Measurements from ENCODE around the gene APPBP2. TPM values are rescaled to one million over a fixed set of nuclear protein-coding genes. Genes with fewer than 3 reads are reported as not detected.

APPBP2 gene
- total and polyA plus RNA-seq, 2 of the 8 experiments (the other 6 are each of a cell fraction or from before 2014, with no cell fraction given), result 3.3 to 18.0 TPM

DNA sequence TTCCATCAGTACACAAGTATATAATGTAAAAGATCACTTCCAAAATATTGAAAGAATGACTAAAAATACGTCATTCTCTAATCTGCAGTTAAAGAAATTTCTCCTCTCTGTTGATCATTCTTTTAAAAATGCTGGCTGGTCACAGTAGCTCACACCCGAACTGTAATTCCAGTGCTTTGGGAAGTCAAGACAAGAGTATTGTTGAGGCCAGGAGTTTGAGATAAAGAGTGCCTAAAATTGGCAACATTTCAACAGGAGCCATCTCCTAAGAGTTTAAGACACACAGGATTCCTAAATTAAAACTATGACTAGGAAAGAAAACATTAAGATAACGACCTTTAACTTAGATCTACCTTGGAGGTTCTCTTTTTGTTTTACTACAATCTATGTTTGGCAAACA lies 129.6 kb downstream of the APPBP2 start:
- no peak for FAIRE-seq
- no peak overlapping the region for H3K27ac ChIP-seq (ENCODE audit: low read depth, low read length)
- no peak overlapping the region for H3K23ac ChIP-seq (ENCODE audit: insufficient read length)
- H2BK12ac ChIP-seq (ENCODE audit: low read depth, low read length), result no peak overlapping the region
- no peak overlapping the region for H3K9ac ChIP-seq (replicated peaks in 1 of 4; ENCODE audit: extremely low read depth in 1 of 4, low read depth in 3 of 4, low read length in 3 of 4)
- H2AK5ac ChIP-seq (ENCODE audit: low read depth, low read length), result no peak overlapping the region
- peaks cover 0 to 2% of the 10 kb centered on the region in 2 experiments; a peak in 2 of 4 replicates for H3K79me2 ChIP-seq (ENCODE audit: control insufficient read depth in 1 of 2, insufficient read depth in 2 of 2, low read length in 2 of 2)
- no peak overlapping the region for H4K5ac ChIP-seq (ENCODE audit: insufficient read length, low read depth, low read length)
- H4K20me1 ChIP-seq (replicated peaks in 1 of 2; ENCODE audit: control insufficient read depth in 1 of 2, insufficient read depth in 2 of 2, low read length in 2 of 2), result no peaks in the 10 kb centered on the region
- H3K23me2 ChIP-seq (ENCODE audit: low read depth, low read length), result peaks cover 6% of the 10 kb centered on the region; the same call in 1 of the 2 replicates
- DNase-seq (ENCODE audit: low read depth in 1 of 2, low spot score in 2 of 2), result no peak
- no peaks in the 10 kb centered on the region for H3K27me3 ChIP-seq (replicated peaks in 1 of 4; ENCODE audit: control insufficient read depth in 3 of 4, extremely low read depth in 1 of 4, insufficient read depth in 3 of 4, low read length in 3 of 4)
- H2BK120ac ChIP-seq (replicated peaks; ENCODE audit: low read depth, low read length), result no peak overlapping the region
- H2BK15ac ChIP-seq (ENCODE audit: low read length), result no peak overlapping the region
- POLR2A ChIA-PET (ENCODE audit: partially characterized antibody), result interaction anchor here (2.7 kb wide), 1 partner anchor 12 kb away, joined by 8 read pairs; no protein-coding TSS in a partner anchor
- H3K36me3 ChIP-seq (ENCODE audit: control insufficient read depth in 2 of 4, insufficient read depth in 4 of 4, low read length in 3 of 4), result no peaks in the 10 kb centered on the region
- H3K79me1 ChIP-seq (ENCODE audit: low read depth, low read length), result no peaks in the 10 kb centered on the region
- no peak overlapping the region for H4K8ac ChIP-seq (ENCODE audit: extremely low read depth, insufficient read depth, low read length)
- no peak overlapping the region for H3K18ac ChIP-seq (ENCODE audit: extremely low read depth, low read length)
- no peaks in the 10 kb centered on the region for H3K9me3 ChIP-seq (ENCODE audit: insufficient read depth in 2 of 2, low read depth in 1 of 2, low read length in 1 of 2)
- CTCF ChIA-PET (ENCODE audit: partially characterized antibody), result interaction anchor here (1.0 to 1.8 kb wide), 3 partner anchors 25 to 165 kb away, joined by 3 to 6 read pairs (median 4); no protein-coding TSS in a partner anchor
- H3K4me1 ChIP-seq (replicated peaks in 1 of 4; ENCODE audit: control insufficient read depth in 3 of 4, insufficient read depth in 4 of 4, low read length in 3 of 4), result no peaks in the 10 kb centered on the region; a peak in 1 of 7 replicates
- no peak overlapping the region for H3K14ac ChIP-seq (ENCODE audit: insufficient read length)
- no peak overlapping the region for H4K91ac ChIP-seq (replicated peaks; ENCODE audit: insufficient read length, low read length)
- H3K4me2 ChIP-seq (ENCODE audit: insufficient read depth in 1 of 2, low read depth in 2 of 2, low read length in 2 of 2), result no peak overlapping the region
- no peak overlapping the region for H3K56ac ChIP-seq (replicated peaks; ENCODE audit: insufficient read length, low read depth, low read length)
- no peak overlapping the region for H3K4me3 ChIP-seq (ENCODE audit: extremely low read depth in 1 of 4, insufficient read depth in 2 of 4, low read depth in 3 of 4, low read length in 4 of 4)
- H2BK20ac ChIP-seq (ENCODE audit: low read length), result no peak overlapping the region
- no peak overlapping the region for H3K4ac ChIP-seq (replicated peaks; ENCODE audit: insufficient read length, low read depth, low read length)
- H2BK5ac ChIP-seq (ENCODE audit: low read depth, low read length), result no peak overlapping the region
- no peak overlapping the region for H2AFZ ChIP-seq (ENCODE audit: low read length)
- 76% methylated on average over 3 of the region's 3 CpGs; no CpG with 5 or more reads in 1 of the 2 experiments for WGBS, 2 experiments (ENCODE audit: extremely low coverage in 1 of 2, insufficient coverage in 1 of 2, insufficient read length in 1 of 2, insufficient replicate concordance in 2 of 2, low coverage in 1 of 2, low lambda C conversion rate in 2 of 2, missing lambda C conversion rate in 1 of 2)
- TF ChIP-seq RAD21 (IDR thresholded peaks at IDR 0.05 in 1 of 2, conservative IDR thresholded peaks at IDR 0.05 in 1 of 2; ENCODE audit: low read depth in 2 of 2, low read length in 2 of 2) (no peak), EZH2 (IDR thresholded peaks at IDR 0.05; ENCODE audit: low read depth, low read length, severe bottlenecking) (no peak), SP1 (IDR thresholded peaks at IDR 0.05; ENCODE audit: low read depth, low read length) (no peak), USF2 (IDR thresholded peaks at IDR 0.05; ENCODE audit: low read length) (no peak), SIN3A (conservative IDR thresholded peaks at IDR 0.05 in 1 of 2, IDR thresholded peaks at IDR 0.05 in 1 of 2; ENCODE audit: low read depth in 1 of 2, low read length in 2 of 2) (no peak), EGR1 (IDR thresholded peaks at IDR 0.05; ENCODE audit: borderline replicate concordance, low read depth, low read length) (no peak), MAFK (IDR thresholded peaks at IDR 0.05; ENCODE audit: low read depth, low read length) (no peak), ATF2 (IDR thresholded peaks at IDR 0.05; ENCODE audit: low read length) (no peak), KDM4A (IDR thresholded peaks at IDR 0.05; ENCODE audit: low read depth, low read length, severe bottlenecking) (no peak), FOSL1 (IDR thresholded peaks at IDR 0.05; ENCODE audit: insufficient read depth, low read depth, low read length) (no peak)

All from H1 (cell line).